HuH-7.5 (cell line): ENCODE results near the gene KCNJ15.
A peak's percentile ranks its signal among the peaks of the same experiment; 100 is the strongest.
"Not testable (repeated sequence)": the region's sequence is repeated elsewhere in the genome, so short reads cannot be mapped to it uniquely, and the experiment has no call there.

ENCODE experiments used
- DNase-seq: peaks from one replicate; pipeline ENCODE4 v3.0.0; 2011; ENCODE audit warnings: low spot score

The KCNJ15 gene

GRCh38 chr21:38256599-38257302 is at the start of gene KCNJ15:
TSS of gene KCNJ15 (plus strand) at chr21:38256991. CDS start at chr21:38299262, 42,271 bp downstream.
- DNase-seq, result no peak

GRCh38 chr21:38208118-38208517 is 48.7 kb upstream of the KCNJ15 start:
- no peak for DNase-seq

GRCh38 chr21:38211321-38211720 is 45.5 kb upstream of the KCNJ15 start:
- no peak for DNase-seq

GRCh38 chr21:38212706-38213105 is 44.1 kb upstream of the KCNJ15 start:
- no peak for DNase-seq

GRCh38 chr21:38219049-38219628 is 37.7 kb upstream of the KCNJ15 start:
- peak; percentile 12 for DNase-seq

- no peak for DNase-seq
These were observed 36.5 kb upstream of the KCNJ15 start for GRCh38 chr21:38220270-38220737.

- DNase-seq, result no peak
These were observed 35.2 kb upstream of the KCNJ15 start for GRCh38 chr21:38221594-38221993.

- DNase-seq, result no peak
These were observed 32.8 kb upstream of the KCNJ15 start for GRCh38 chr21:38223893-38224540.

- DNase-seq, result no peak
These were observed 29.4 kb upstream of the KCNJ15 start for GRCh38 chr21:38227401-38227800.

- DNase-seq, result no peak
These were observed 28.7 kb upstream of the KCNJ15 start for GRCh38 chr21:38228115-38228514.

GRCh38 chr21:38228537-38228936 is 28.3 kb upstream of the KCNJ15 start:
- DNase-seq, result no peak

GRCh38 chr21:38229260-38229877 is 27.4 kb upstream of the KCNJ15 start:
- no peak for DNase-seq

GRCh38 chr21:38234395-38235142 is 22.2 kb upstream of the KCNJ15 start:
- DNase-seq, result no peak

- DNase-seq, result not testable (repeated sequence)
These were observed 21.5 kb upstream of the KCNJ15 start for GRCh38 chr21:38235251-38235650.

GRCh38 chr21:38236232-38236631 is 20.6 kb upstream of the KCNJ15 start:
- no peak for DNase-seq

GRCh38 chr21:38239672-38240071 is 17.1 kb upstream of the KCNJ15 start:
- no peak for DNase-seq

GRCh38 chr21:38240129-38240528 is 16.7 kb upstream of the KCNJ15 start:
- DNase-seq, result no peak

GRCh38 chr21:38241029-38241740 is 15.6 kb upstream of the KCNJ15 start:
- DNase-seq, result no peak

GRCh38 chr21:38242061-38242460 is 14.7 kb upstream of the KCNJ15 start:
- no peak for DNase-seq

- no peak for DNase-seq
These were observed 12.9 kb upstream of the KCNJ15 start for GRCh38 chr21:38243732-38244406.

- DNase-seq, result no peak
These were observed 12.4 kb upstream of the KCNJ15 start for GRCh38 chr21:38244407-38244787.
